ENCODE data around the gene L3MBTL4. TPM values are rescaled to one million over a fixed set of nuclear protein-coding genes. Genes with fewer than 3 reads are reported as not detected.
"Not testable (repeated sequence)": the region's sequence is repeated elsewhere in the genome, so short reads cannot be mapped to it uniquely, and the experiment has no call there.

Gene L3MBTL4
- total and polyA plus RNA-seq, 5 experiments from 2014 or later: 0.13 to 0.85 (median 0.18) TPM; not detected in 2

- H3K9me3 Mint-ChIP-seq, DNase-seq, POLR2A ChIA-PET, H3K4me1 Mint-ChIP-seq, H3K4me3 Mint-ChIP-seq, ATAC-seq, H3K36me3 Mint-ChIP-seq, H3K27ac Mint-ChIP-seq: not testable (repeated sequence)
- H3K27me3 Mint-ChIP-seq: peaks cover 4 to 13% (median 8%) of the 10 kb centered on the region in 5 donors
These were observed 342.3 kb downstream of the L3MBTL4 start for GRCh38 chr18:6072423-6072822.

GRCh38 chr18:6069539-6069938, 345.2 kb downstream of the L3MBTL4 start:
- POLR2A ChIA-PET: no interaction called here
- H3K27me3 Mint-ChIP-seq: peaks cover 4 to 13% (median 8%) of the 10 kb centered on the region in 5 donors
- no peak for ATAC-seq

GRCh38 chr18:6069103-6069502, 345.6 kb downstream of the L3MBTL4 start:
- ATAC-seq: no peak
- no peak for DNase-seq
- POLR2A ChIA-PET: no interaction called here
- peak overlapping the region in 1 of 10 donors; percentile 39 for H3K27ac Mint-ChIP-seq
- peaks cover 4 to 13% (median 8%) of the 10 kb centered on the region in 5 donors for H3K27me3 Mint-ChIP-seq
- no peak overlapping the region for H3K4me3 Mint-ChIP-seq
- peaks cover 0 to 21% (median 4%) of the 10 kb centered on the region in 9 donors for H3K9me3 Mint-ChIP-seq
- H3K4me1 Mint-ChIP-seq: no peaks in the 10 kb centered on the region
- peaks cover 0 to 3% (median 0%) of the 10 kb centered on the region in 3 donors for H3K36me3 Mint-ChIP-seq

More at GRCh38 chr18:6069539-6069938, 345.2 kb downstream of the L3MBTL4 start:
- no peak overlapping the region for H3K4me3 Mint-ChIP-seq
- no peaks in the 10 kb centered on the region for H3K4me1 Mint-ChIP-seq
- no peak for DNase-seq
- no peak overlapping the region for H3K27ac Mint-ChIP-seq
- peaks cover 0 to 17% (median 4%) of the 10 kb centered on the region in 9 donors for H3K9me3 Mint-ChIP-seq
- H3K36me3 Mint-ChIP-seq: peaks cover 0 to 3% (median 0%) of the 10 kb centered on the region in 3 donors

GRCh38 chr18:6060149-6060548, 354.6 kb downstream of the L3MBTL4 start:
- no peaks in the 10 kb centered on the region for H3K27me3 Mint-ChIP-seq
- peaks cover 0 to 13% (median 0%) of the 10 kb centered on the region in 4 donors for H3K4me1 Mint-ChIP-seq
- H3K36me3 Mint-ChIP-seq: no peaks in the 10 kb centered on the region
- no peak for ATAC-seq
- H3K27ac Mint-ChIP-seq: no peak overlapping the region
- no peak overlapping the region for H3K4me3 Mint-ChIP-seq
- DNase-seq: no peak
- POLR2A ChIA-PET: no interaction called here
- peaks cover 0 to 14% (median 0%) of the 10 kb centered on the region in 9 donors for H3K9me3 Mint-ChIP-seq

GRCh38 chr18:6059551-6059950, 355.2 kb downstream of the L3MBTL4 start:
- no peak for ATAC-seq
- POLR2A ChIA-PET: no interaction called here

GRCh38 chr18:6058941-6059340, 355.8 kb downstream of the L3MBTL4 start:
- DNase-seq (no peak), ATAC-seq (no peak)
- H3K27me3 Mint-ChIP-seq: no peaks in the 10 kb centered on the region
- peaks cover 0 to 13% (median 0%) of the 10 kb centered on the region in 4 donors for H3K4me1 Mint-ChIP-seq
- POLR2A ChIA-PET: no interaction called here
- H3K9me3 Mint-ChIP-seq: peaks cover 0 to 3% (median 0%) of the 10 kb centered on the region in 9 donors
- no peaks in the 10 kb centered on the region for H3K36me3 Mint-ChIP-seq
- H3K27ac Mint-ChIP-seq: no peak overlapping the region
- H3K4me3 Mint-ChIP-seq: no peak overlapping the region

More at GRCh38 chr18:6059551-6059950, 355.2 kb downstream of the L3MBTL4 start:
- peaks cover 0 to 13% (median 0%) of the 10 kb centered on the region in 4 donors for H3K4me1 Mint-ChIP-seq
- no peak overlapping the region for H3K4me3 Mint-ChIP-seq
- peaks cover 0 to 10% (median 0%) of the 10 kb centered on the region in 9 donors for H3K9me3 Mint-ChIP-seq
- H3K36me3 Mint-ChIP-seq: no peaks in the 10 kb centered on the region
- DNase-seq: no peak
- no peaks in the 10 kb centered on the region for H3K27me3 Mint-ChIP-seq
- H3K27ac Mint-ChIP-seq: no peak overlapping the region

- H3K27me3 Mint-ChIP-seq: no peaks in the 10 kb centered on the region
- H3K36me3 Mint-ChIP-seq: no peaks in the 10 kb centered on the region
- H3K9me3 Mint-ChIP-seq: no peaks in the 10 kb centered on the region
- POLR2A ChIA-PET: no interaction called here
- peaks cover 0 to 13% (median 0%) of the 10 kb centered on the region in 4 donors for H3K4me1 Mint-ChIP-seq
- no peak overlapping the region for H3K27ac Mint-ChIP-seq
- DNase-seq (no peak), ATAC-seq (no peak)
- H3K4me3 Mint-ChIP-seq: no peak overlapping the region
These were observed 357.1 kb downstream of the L3MBTL4 start for GRCh38 chr18:6057604-6058003.

- H3K9me3 Mint-ChIP-seq: peaks cover 0 to 3% (median 0%) of the 10 kb centered on the region in 9 donors
- H3K27ac Mint-ChIP-seq: peak overlapping the region in 1 of 10 donors; percentile 23
- POLR2A ChIA-PET: no interaction called here
These were observed 358.4 kb downstream of the L3MBTL4 start for GRCh38 chr18:6056171-6056910.

GRCh38 chr18:6055711-6056110, 359.0 kb downstream of the L3MBTL4 start:
- Mint-ChIP-seq H3K36me3 (no peaks in the 10 kb centered on the region), H3K4me1 (peaks cover 0 to 13% (median 0%) of the 10 kb centered on the region in 4 donors), H3K9me3 (peaks cover 0 to 3% (median 0%) of the 10 kb centered on the region in 9 donors), H3K27me3 (no peaks in the 10 kb centered on the region), H3K4me3 (no peak overlapping the region), H3K27ac (peak overlapping the region in 1 of 10 donors; percentile 76)
- no peak for ATAC-seq
- POLR2A ChIA-PET: no interaction called here
- no peak for DNase-seq

More at GRCh38 chr18:6056171-6056910, 358.4 kb downstream of the L3MBTL4 start:
- DNase-seq (peak in 1 of 10 donors; percentile 3), ATAC-seq (peak in 1 of 2 donors; percentile 52)
- no peaks in the 10 kb centered on the region for H3K36me3 Mint-ChIP-seq
- H3K4me3 Mint-ChIP-seq: peak overlapping the region in 2 of 10 donors; percentile 10 to 47
- peaks cover 0 to 13% (median 0%) of the 10 kb centered on the region in 4 donors for H3K4me1 Mint-ChIP-seq
- no peaks in the 10 kb centered on the region for H3K27me3 Mint-ChIP-seq

GRCh38 chr18:6054256-6054842, 360.4 kb downstream of the L3MBTL4 start:
- POLR2A ChIA-PET: no interaction called here
- DNase-seq: no peak
- no peak for ATAC-seq
- Mint-ChIP-seq H3K4me3 (no peak overlapping the region), H3K4me1 (peaks cover 0 to 13% (median 0%) of the 10 kb centered on the region in 4 donors), H3K36me3 (no peaks in the 10 kb centered on the region), H3K27me3 (no peaks in the 10 kb centered on the region), H3K9me3 (peaks cover 0 to 3% (median 0%) of the 10 kb centered on the region in 9 donors), H3K27ac (peak overlapping the region in 2 of 10 donors; percentile 16 to 57)

GRCh38 chr18:6052449-6052913, 362.2 kb downstream of the L3MBTL4 start:
- H3K4me1 Mint-ChIP-seq: peaks cover 0 to 13% (median 0%) of the 10 kb centered on the region in 4 donors
- DNase-seq: no peak
- H3K27me3 Mint-ChIP-seq: no peaks in the 10 kb centered on the region
- H3K27ac Mint-ChIP-seq: no peak overlapping the region
- POLR2A ChIA-PET: no interaction called here
- ATAC-seq: no peak
- H3K9me3 Mint-ChIP-seq: peaks cover 0 to 3% (median 0%) of the 10 kb centered on the region in 9 donors
- no peak overlapping the region for H3K4me3 Mint-ChIP-seq
- H3K36me3 Mint-ChIP-seq: no peaks in the 10 kb centered on the region

GRCh38 chr18:6047596-6047995, 367.1 kb downstream of the L3MBTL4 start:
- ATAC-seq, DNase-seq, H3K4me3 Mint-ChIP-seq: not testable (repeated sequence)

GRCh38 chr18:6044773-6045172, 369.9 kb downstream of the L3MBTL4 start:
- no peak for DNase-seq
- Mint-ChIP-seq H3K27ac (no peak overlapping the region), H3K9me3 (peaks cover 3 to 31% (median 18%) of the 10 kb centered on the region in 9 donors), H3K27me3 (peaks cover 7 to 26% (median 13%) of the 10 kb centered on the region in 5 donors), H3K4me3 (no peak overlapping the region), H3K36me3 (peaks cover 0 to 10% (median 4%) of the 10 kb centered on the region in 3 donors), H3K4me1 (no peaks in the 10 kb centered on the region)
- no peak for ATAC-seq
- POLR2A ChIA-PET: no interaction called here

More at GRCh38 chr18:6047596-6047995, 367.1 kb downstream of the L3MBTL4 start:
- POLR2A ChIA-PET, H3K27ac Mint-ChIP-seq, H3K4me1 Mint-ChIP-seq, H3K36me3 Mint-ChIP-seq: not testable (repeated sequence)
- H3K9me3 Mint-ChIP-seq: peaks cover 3 to 31% (median 12%) of the 10 kb centered on the region in 9 donors
- peaks cover 7 to 16% (median 10%) of the 10 kb centered on the region in 5 donors for H3K27me3 Mint-ChIP-seq

Data from naive thymus-derived CD8-positive, alpha-beta T cell (primary cell).